ENCODE measurements around the gene PRKD2. TPM values are rescaled to one million over a fixed set of nuclear protein-coding genes. Genes with fewer than 3 reads are reported as not detected.

PRKD2 gene
- total RNA-seq, 1 experiment from 2014 or later, result 88.5 TPM

GRCh38 chr19:46637224-46637623 is 79.7 kb downstream of the PRKD2 start:
- Histone ChIP-seq H3K4me3 (no peak overlapping the region), H3K27ac (no peak overlapping the region), H3K4me1 (replicated peaks; ENCODE audit: insufficient read depth) (peaks cover 21% of the 10 kb centered on the region), H3K9me2 (ENCODE audit: insufficient read depth) (no peaks in the 10 kb centered on the region), H3K79me2 (ENCODE audit: low read depth) (no peaks in the 10 kb centered on the region), H3K27me3 (ENCODE audit: insufficient read depth, low read depth) (peaks cover 71% of the 10 kb centered on the region), H3K9me3 (ENCODE audit: insufficient read depth, low read depth) (no peaks in the 10 kb centered on the region), H3K4me2 (no peak overlapping the region), H3K36me3 (ENCODE audit: low read depth) (no peaks in the 10 kb centered on the region), H2AFZ (no peak overlapping the region), H3F3A (ENCODE audit: insufficient read depth, low read depth) (peaks cover 9% of the 10 kb centered on the region; the same call in 1 of the 2 replicates), H4K20me1 (ENCODE audit: insufficient read depth) (no peaks in the 10 kb centered on the region)
- TF ChIP-seq EZH2 (IDR thresholded peaks at IDR 0.05; ENCODE audit: low read depth), result no peak
- TF ChIP-seq CTCF (conservative IDR thresholded peaks at IDR 0.05), result no peak
- BruUV-seq (replicated peaks), result no TSS peak
- intact Hi-C loops (cut with micrococcal nuclease; ENCODE audit: unreplicated experiment), result no loop called here
- DNase-seq, result no peak
- CTCF ChIA-PET, result interaction anchor here (0.6 kb wide), 2 partner anchors 21 to 691 kb away, joined by 5 to 8 read pairs; no protein-coding TSS in a partner anchor
- POLR2A ChIA-PET (ENCODE audit: unreplicated experiment), result interaction anchor here (0.7 kb wide), 1 partner anchor 398 kb away, joined by 13 read pairs; no protein-coding TSS in a partner anchor

- no peak within 1 kb of the TSS for H3K27ac ChIP-seq
- CTCF ChIA-PET, result no interaction called here
These were observed 80.8 kb downstream of the PRKD2 start, which contains the start of gene GNG8 for GRCh38 chr19:46635920-46636761. Gene GNG8 (minus strand): TSS chr19:46636202. CDS start chr19:46634682, 1,520 bp downstream.

More at GRCh38 chr19:46635920-46636761, 80.8 kb downstream of the PRKD2 start, which contains the start of gene GNG8:
- Histone ChIP-seq H3K79me2 (ENCODE audit: low read depth) (no peaks in the 10 kb centered on the region), H3K4me2 (no peak within 1 kb of the TSS), H4K20me1 (ENCODE audit: insufficient read depth) (no peaks in the 10 kb centered on the region), H3F3A (ENCODE audit: insufficient read depth, low read depth) (peaks cover 9% of the 10 kb centered on the region; the same call in 1 of the 2 replicates), H3K4me1 (replicated peaks; ENCODE audit: insufficient read depth) (peaks cover 21% of the 10 kb centered on the region), H3K4me3 (no peak within 1 kb of the TSS), H3K9me2 (ENCODE audit: insufficient read depth) (no peaks in the 10 kb centered on the region), H3K9me3 (ENCODE audit: insufficient read depth, low read depth) (no peaks in the 10 kb centered on the region), H3K36me3 (ENCODE audit: low read depth) (no peaks in the 10 kb centered on the region), H2AFZ (no peak within 1 kb of the TSS), H3K27me3 (ENCODE audit: insufficient read depth, low read depth) (peaks cover 75% of the 10 kb centered on the region)
- DNase-seq, result no peak
- POLR2A ChIA-PET (ENCODE audit: unreplicated experiment), result interaction anchor here (0.7 kb wide), 1 partner anchor 399 kb away, joined by 13 read pairs; no protein-coding TSS in a partner anchor
- intact Hi-C loops (cut with micrococcal nuclease; ENCODE audit: unreplicated experiment), result no loop called here
- BruUV-seq (replicated peaks), result no TSS peak
- TF ChIP-seq CTCF (conservative IDR thresholded peaks at IDR 0.05) (no peak), EZH2 (IDR thresholded peaks at IDR 0.05; ENCODE audit: low read depth) (no peak)
